ENCODE results near the gene MAP4. TPM values are rescaled to one million over a fixed set of nuclear protein-coding genes. Genes with fewer than 3 reads are reported as not detected.

The MAP4 gene
- total RNA-seq, 1 donor from 2014 or later: 275 TPM

DNA sequence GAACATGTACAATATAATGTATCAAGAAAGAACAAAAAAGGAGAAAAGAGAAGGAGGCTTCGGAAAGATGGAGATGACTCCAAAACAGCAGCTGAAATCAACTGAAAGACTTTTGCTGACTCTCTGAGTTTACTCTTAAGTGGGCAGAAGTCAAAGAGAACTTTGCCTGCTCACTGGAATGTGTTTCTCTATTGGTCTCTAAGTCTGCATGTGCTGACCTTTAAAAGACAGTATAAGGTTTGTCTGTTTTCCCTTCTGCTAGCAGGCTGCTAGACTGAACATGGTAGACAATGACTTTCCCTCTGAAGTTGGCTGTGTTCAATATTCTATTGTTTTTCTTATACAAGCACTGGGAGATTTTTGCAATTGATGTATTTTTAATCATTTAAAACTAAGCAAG lies 7.2 kb upstream of the MAP4 start:
- H3K4me1 Mint-ChIP-seq (ENCODE audit: unreplicated experiment): peaks cover 47% of the 10 kb centered on the region
- no peak overlapping the region for H3K4me3 Mint-ChIP-seq (ENCODE audit: unreplicated experiment)
- H3K27ac Mint-ChIP-seq (ENCODE audit: unreplicated experiment): peak overlapping the region; percentile 61
- peaks cover 11% of the 10 kb centered on the region for H3K36me3 Mint-ChIP-seq (ENCODE audit: unreplicated experiment)
- H3K9me3 Mint-ChIP-seq (ENCODE audit: unreplicated experiment): no peaks in the 10 kb centered on the region
- TF ChIP-seq, protein P1, sequence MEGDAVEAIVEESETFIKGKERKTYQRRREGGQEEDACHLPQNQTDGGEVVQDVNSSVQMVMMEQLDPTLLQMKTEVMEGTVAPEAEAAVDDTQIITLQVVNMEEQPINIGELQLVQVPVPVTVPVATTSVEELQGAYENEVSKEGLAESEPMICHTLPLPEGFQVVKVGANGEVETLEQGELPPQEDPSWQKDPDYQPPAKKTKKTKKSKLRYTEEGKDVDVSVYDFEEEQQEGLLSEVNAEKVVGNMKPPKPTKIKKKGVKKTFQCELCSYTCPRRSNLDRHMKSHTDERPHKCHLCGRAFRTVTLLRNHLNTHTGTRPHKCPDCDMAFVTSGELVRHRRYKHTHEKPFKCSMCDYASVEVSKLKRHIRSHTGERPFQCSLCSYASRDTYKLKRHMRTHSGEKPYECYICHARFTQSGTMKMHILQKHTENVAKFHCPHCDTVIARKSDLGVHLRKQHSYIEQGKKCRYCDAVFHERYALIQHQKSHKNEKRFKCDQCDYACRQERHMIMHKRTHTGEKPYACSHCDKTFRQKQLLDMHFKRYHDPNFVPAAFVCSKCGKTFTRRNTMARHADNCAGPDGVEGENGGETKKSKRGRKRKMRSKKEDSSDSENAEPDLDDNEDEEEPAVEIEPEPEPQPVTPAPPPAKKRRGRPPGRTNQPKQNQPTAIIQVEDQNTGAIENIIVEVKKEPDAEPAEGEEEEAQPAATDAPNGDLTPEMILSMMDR (IDR thresholded peaks at IDR 0.05): no peak
- H3K27me3 Mint-ChIP-seq (ENCODE audit: unreplicated experiment): no peaks in the 10 kb centered on the region
- no peak for DNase-seq (ENCODE audit: extremely low spot score, unreplicated experiment)

DNA sequence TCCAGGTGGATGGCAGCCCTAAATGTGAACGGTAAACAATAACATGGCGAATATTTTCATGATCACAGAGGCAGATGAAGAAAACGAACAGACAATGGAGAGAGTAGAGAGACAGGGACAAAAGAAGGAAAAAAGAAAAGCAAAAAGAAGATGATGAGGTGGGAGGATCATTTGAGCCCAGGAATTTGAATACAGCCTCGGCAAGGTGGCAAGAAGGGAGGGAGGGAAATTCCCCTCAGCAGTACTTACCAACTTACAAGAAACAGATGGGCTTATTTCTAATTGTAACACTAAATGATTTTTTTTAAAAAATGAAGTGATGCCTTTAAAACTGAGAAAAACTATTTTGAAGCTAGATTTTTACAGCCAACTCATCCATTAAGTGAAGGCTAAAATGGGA lies 6.0 kb upstream of the MAP4 start:
- Mint-ChIP-seq H3K27me3 (ENCODE audit: unreplicated experiment) (no peaks in the 10 kb centered on the region), H3K4me1 (ENCODE audit: unreplicated experiment) (peaks cover 52% of the 10 kb centered on the region), H3K4me3 (ENCODE audit: unreplicated experiment) (no peak overlapping the region), H3K9me3 (ENCODE audit: unreplicated experiment) (no peaks in the 10 kb centered on the region), H3K36me3 (ENCODE audit: unreplicated experiment) (peaks cover 8% of the 10 kb centered on the region), H3K27ac (ENCODE audit: unreplicated experiment) (peak overlapping the region; percentile 69)
- TF ChIP-seq, protein P1 (IDR thresholded peaks at IDR 0.05): no peak
- no peak for DNase-seq (ENCODE audit: extremely low spot score, unreplicated experiment)

DNA sequence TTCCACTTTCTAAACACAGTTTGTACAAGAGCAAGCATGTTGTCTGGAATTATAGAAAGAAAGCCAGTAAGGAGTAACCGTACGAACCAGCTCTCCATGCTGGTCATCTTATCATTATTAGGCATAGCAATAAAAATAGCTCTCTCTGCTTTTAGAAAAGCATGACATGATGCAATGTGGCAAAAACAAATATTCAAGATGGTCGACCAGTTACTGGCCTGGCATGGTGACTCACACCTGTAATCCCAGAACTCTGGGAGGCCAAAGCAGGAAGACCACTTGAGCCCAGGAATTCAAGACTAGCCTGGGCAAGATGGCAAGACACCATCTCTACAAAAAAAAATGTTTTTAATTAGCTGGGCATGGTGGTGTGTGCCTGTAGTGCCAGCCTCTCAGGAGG lies 2.6 kb upstream of the MAP4 start:
- Mint-ChIP-seq H3K4me3 (ENCODE audit: unreplicated experiment) (no peak overlapping the region), H3K27ac (ENCODE audit: unreplicated experiment) (peak overlapping the region; percentile 85), H3K4me1 (ENCODE audit: unreplicated experiment) (peaks cover 73% of the 10 kb centered on the region), H3K36me3 (ENCODE audit: unreplicated experiment) (peaks cover 8% of the 10 kb centered on the region), H3K27me3 (ENCODE audit: unreplicated experiment) (no peaks in the 10 kb centered on the region), H3K9me3 (ENCODE audit: unreplicated experiment) (no peaks in the 10 kb centered on the region)
- TF ChIP-seq, protein P1 (IDR thresholded peaks at IDR 0.05): no peak
- no peak for DNase-seq (ENCODE audit: extremely low spot score, unreplicated experiment)

DNA sequence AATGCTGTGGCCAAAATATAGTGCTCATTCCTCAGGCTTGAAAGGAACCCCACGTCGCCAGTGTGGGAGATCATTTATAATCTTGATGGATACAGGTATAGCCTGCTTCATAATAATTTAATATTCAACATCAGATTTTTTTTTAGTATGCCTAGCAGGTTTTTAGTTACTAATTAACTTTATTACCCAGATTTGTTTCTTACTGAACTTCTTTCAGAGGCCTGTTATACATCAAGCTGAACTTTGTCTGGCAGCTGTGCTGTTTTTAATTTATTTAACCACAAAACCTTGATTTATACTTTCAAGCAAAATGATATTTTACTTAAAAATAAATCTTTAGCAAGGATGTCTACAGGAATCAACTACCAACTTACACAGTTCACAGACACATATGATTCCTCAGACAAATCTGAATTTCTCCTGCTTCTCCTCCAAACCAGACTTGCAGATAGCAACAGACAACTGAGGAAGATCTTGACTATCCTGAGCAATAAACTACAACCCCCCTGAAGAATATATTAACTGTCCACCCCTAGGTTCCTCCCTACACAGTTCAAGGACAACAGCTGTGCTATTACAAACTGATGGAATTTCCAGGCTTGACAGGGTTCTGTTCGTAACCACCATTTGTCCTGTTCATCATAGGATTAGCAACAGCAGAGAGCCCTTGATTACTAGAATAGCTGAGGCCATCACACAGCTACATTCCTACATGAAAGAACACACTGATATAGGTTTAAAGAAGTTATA lies 610 bp downstream of the MAP4 start:
- no peak overlapping the region for H3K4me3 Mint-ChIP-seq (ENCODE audit: unreplicated experiment)
- peaks cover 4% of the 10 kb centered on the region for H3K36me3 Mint-ChIP-seq (ENCODE audit: unreplicated experiment)
- H3K4me1 Mint-ChIP-seq (ENCODE audit: unreplicated experiment): peaks cover 74% of the 10 kb centered on the region
- no peaks in the 10 kb centered on the region for H3K27me3 Mint-ChIP-seq (ENCODE audit: unreplicated experiment)
- peak overlapping the region; percentile 94 for H3K27ac Mint-ChIP-seq (ENCODE audit: unreplicated experiment)
- DNase-seq (ENCODE audit: extremely low spot score, unreplicated experiment): no peak
- no peaks in the 10 kb centered on the region for H3K9me3 Mint-ChIP-seq (ENCODE audit: unreplicated experiment)
- TF ChIP-seq, protein P1 (IDR thresholded peaks at IDR 0.05): no peak

DNA sequence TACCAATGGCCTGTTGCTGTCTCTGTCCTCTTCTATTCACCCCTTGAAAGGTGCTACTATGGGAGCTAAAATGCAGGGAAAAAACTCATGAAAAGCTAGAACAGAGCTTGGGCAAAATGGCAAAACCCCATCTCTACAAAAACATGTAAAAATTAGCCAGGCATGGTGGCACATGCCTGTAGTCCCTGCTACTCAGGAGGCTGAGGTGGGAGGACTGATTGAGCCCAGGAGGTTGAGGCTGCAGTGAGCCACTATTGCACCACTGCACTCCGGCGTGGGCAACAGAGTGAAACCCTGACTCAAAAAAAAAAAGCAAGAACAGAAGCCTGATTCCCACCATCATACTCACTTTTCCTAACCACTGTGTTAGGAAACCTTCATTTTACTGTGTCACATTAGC lies 1.9 kb downstream of the MAP4 start:
- Mint-ChIP-seq H3K27ac (ENCODE audit: unreplicated experiment) (peak overlapping the region; percentile 73), H3K36me3 (ENCODE audit: unreplicated experiment) (no peaks in the 10 kb centered on the region), H3K27me3 (ENCODE audit: unreplicated experiment) (no peaks in the 10 kb centered on the region), H3K9me3 (ENCODE audit: unreplicated experiment) (no peaks in the 10 kb centered on the region), H3K4me1 (ENCODE audit: unreplicated experiment) (peaks cover 69% of the 10 kb centered on the region), H3K4me3 (ENCODE audit: unreplicated experiment) (no peak overlapping the region)
- no peak for DNase-seq (ENCODE audit: extremely low spot score, unreplicated experiment)
- TF ChIP-seq, protein P1 (IDR thresholded peaks at IDR 0.05): no peak

All from osteocyte (in vitro differentiated cells).